ENCODE data around the gene NXPE1.

- TF ChIP-seq CTCF (IDR thresholded peaks at IDR 0.05): no peak
- no peak for TF ChIP-seq EP300 (IDR thresholded peaks at IDR 0.05)
- TF ChIP-seq POLR2A (IDR thresholded peaks at IDR 0.05): no peak
These were observed 36.9 kb downstream of the NXPE1 start for GRCh38 chr11:114522818-114523217.

All from ovary (tissue), 3 donors.